ENCODE results near the gene NT5DC4. TPM values are rescaled to one million over a fixed set of nuclear protein-coding genes. Genes with fewer than 3 reads are reported as not detected.

The NT5DC4 gene
- polyA plus RNA-seq, 1 of the 3 experiments (the other 2 are of a cell fraction), result not detected

DNA sequence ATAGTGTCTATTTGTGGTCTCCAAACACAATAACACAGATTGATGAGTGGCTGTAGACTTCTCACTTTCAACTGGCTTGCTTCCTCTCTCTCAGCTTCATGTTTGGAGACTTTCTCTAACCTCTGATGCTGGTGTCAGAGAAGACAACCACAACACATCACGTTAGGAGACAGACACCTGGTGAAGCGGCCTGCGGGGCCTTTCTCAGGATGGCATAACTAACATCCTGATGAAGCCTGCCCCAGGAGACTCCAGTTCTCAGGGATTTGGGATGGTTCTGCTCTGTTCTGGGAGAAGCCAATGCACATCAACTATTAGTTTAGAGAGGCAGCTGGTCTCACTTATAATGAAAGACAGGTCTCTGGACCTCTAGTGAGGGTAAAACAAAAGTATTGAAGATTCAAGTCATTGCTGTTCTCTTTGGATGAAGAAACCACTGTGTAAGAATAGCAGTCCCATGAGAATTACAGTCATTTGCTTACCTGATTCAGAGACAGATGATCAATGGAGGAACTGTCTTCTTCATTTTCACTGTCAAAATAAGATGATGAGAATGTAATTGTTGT, 61.5 kb downstream of the NT5DC4 start:
- POLR2A ChIA-PET, result no interaction called here
- no peaks in the 10 kb centered on the region for H3K36me3 ChIP-seq (replicated peaks in 1 of 2; ENCODE audit: control insufficient read depth in 1 of 2, insufficient read depth in 2 of 2, low read length in 1 of 2)
- CTCF ChIA-PET, result interaction anchor here (1.4 kb wide), 1 partner anchor 177 kb away, joined by 4 read pairs; no protein-coding TSS in a partner anchor

More for the DNA sequence above, 61.5 kb downstream of the NT5DC4 start:
- Histone ChIP-seq H3K79me2 (ENCODE audit: insufficient read depth) (no peaks in the 10 kb centered on the region), H3K9me2 (no peaks in the 10 kb centered on the region), H3K4me1 (ENCODE audit: control insufficient read depth in 1 of 2, insufficient read depth in 2 of 2, low read depth in 1 of 2, low read length in 1 of 2) (no peaks in the 10 kb centered on the region), H3K27me3 (ENCODE audit: insufficient read depth) (no peaks in the 10 kb centered on the region), H3K9ac (no peak overlapping the region), H2AFZ (ENCODE audit: low read depth) (no peak overlapping the region), H3F3A (replicated peaks; ENCODE audit: insufficient read depth) (no peaks in the 10 kb centered on the region), H3K27ac (ENCODE audit: low read depth in 2 of 2, low read length in 1 of 2) (no peak overlapping the region), H3K4me3 (ENCODE audit: low read depth in 2 of 2, low read length in 1 of 2) (no peak overlapping the region), H3K4me2 (no peak overlapping the region), H3K9me3 (no peaks in the 10 kb centered on the region), H4K20me1 (ENCODE audit: insufficient read depth) (no peaks in the 10 kb centered on the region)
- TF ChIP-seq MXI1 (IDR thresholded peaks at IDR 0.05; ENCODE audit: low read depth, low read length), result no peak
- no peak for TF ChIP-seq IRF3 (IDR thresholded peaks at IDR 0.05; ENCODE audit: low read depth, low read length)
- no peak for TF ChIP-seq GABPA (IDR thresholded peaks at IDR 0.05; ENCODE audit: low read depth)
- no peak for TF ChIP-seq FOXJ3 (CRISPR knock-in tag; IDR thresholded peaks at IDR 0.05)
- TF ChIP-seq RFX5 (IDR thresholded peaks at IDR 0.05; ENCODE audit: low read length), result no peak
- TF ChIP-seq, protein P1, sequence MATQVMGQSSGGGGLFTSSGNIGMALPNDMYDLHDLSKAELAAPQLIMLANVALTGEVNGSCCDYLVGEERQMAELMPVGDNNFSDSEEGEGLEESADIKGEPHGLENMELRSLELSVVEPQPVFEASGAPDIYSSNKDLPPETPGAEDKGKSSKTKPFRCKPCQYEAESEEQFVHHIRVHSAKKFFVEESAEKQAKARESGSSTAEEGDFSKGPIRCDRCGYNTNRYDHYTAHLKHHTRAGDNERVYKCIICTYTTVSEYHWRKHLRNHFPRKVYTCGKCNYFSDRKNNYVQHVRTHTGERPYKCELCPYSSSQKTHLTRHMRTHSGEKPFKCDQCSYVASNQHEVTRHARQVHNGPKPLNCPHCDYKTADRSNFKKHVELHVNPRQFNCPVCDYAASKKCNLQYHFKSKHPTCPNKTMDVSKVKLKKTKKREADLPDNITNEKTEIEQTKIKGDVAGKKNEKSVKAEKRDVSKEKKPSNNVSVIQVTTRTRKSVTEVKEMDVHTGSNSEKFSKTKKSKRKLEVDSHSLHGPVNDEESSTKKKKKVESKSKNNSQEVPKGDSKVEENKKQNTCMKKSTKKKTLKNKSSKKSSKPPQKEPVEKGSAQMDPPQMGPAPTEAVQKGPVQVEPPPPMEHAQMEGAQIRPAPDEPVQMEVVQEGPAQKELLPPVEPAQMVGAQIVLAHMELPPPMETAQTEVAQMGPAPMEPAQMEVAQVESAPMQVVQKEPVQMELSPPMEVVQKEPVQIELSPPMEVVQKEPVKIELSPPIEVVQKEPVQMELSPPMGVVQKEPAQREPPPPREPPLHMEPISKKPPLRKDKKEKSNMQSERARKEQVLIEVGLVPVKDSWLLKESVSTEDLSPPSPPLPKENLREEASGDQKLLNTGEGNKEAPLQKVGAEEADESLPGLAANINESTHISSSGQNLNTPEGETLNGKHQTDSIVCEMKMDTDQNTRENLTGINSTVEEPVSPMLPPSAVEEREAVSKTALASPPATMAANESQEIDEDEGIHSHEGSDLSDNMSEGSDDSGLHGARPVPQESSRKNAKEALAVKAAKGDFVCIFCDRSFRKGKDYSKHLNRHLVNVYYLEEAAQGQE (IDR thresholded peaks at IDR 0.05; ENCODE audit: low read depth, low read length), result no peak
- no peak for TF ChIP-seq ELF1 (IDR thresholded peaks at IDR 0.05)
- no peak for TF ChIP-seq FOSL2 (IDR thresholded peaks at IDR 0.05; ENCODE audit: borderline replicate concordance, low read depth)
- TF ChIP-seq, protein P2, sequence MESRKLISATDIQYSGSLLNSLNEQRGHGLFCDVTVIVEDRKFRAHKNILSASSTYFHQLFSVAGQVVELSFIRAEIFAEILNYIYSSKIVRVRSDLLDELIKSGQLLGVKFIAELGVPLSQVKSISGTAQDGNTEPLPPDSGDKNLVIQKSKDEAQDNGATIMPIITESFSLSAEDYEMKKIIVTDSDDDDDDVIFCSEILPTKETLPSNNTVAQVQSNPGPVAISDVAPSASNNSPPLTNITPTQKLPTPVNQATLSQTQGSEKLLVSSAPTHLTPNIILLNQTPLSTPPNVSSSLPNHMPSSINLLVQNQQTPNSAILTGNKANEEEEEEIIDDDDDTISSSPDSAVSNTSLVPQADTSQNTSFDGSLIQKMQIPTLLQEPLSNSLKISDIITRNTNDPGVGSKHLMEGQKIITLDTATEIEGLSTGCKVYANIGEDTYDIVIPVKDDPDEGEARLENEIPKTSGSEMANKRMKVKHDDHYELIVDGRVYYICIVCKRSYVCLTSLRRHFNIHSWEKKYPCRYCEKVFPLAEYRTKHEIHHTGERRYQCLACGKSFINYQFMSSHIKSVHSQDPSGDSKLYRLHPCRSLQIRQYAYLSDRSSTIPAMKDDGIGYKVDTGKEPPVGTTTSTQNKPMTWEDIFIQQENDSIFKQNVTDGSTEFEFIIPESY (IDR thresholded peaks at IDR 0.05; ENCODE audit: borderline replicate concordance, low read depth), result no peak
- no peak for TF ChIP-seq SMC3 (IDR thresholded peaks at IDR 0.05; ENCODE audit: low read depth, low read length)
- no peak for TF ChIP-seq GATA2 (CRISPR knock-in tag; IDR thresholded peaks at IDR 0.05)
- DNase-seq, result no peak
- WGBS (ENCODE audit: low lambda C conversion rate), result 62% methylated on average over 3 of the region's 3 CpGs
